GM19324 (cell line): Measurements from ENCODE around the gene SHROOM1.
A peak's percentile ranks its signal among the peaks of the same experiment; 100 is the strongest.

Experiments
- ATAC-seq: cut with Tn5 transposase; IDR thresholded peaks from one replicate; pipeline ENCODE4 v1.9.1; 2021; ENCODE audit warnings: mild to moderate bottlenecking, moderate library complexity; ENCODE audit not compliant: unreplicated experiment, low FRiP score

SHROOM1 gene

GRCh38 chr5:132782101-132782500 lies 48.3 kb downstream of the SHROOM1 start:
- ATAC-seq: no peak

GRCh38 chr5:132781029-132781428 lies 49.4 kb downstream of the SHROOM1 start:
- ATAC-seq: no peak

- ATAC-seq: no peak
Observed at GRCh38 chr5:132780577-132780976, 49.9 kb downstream of the SHROOM1 start.

GRCh38 chr5:132779961-132780360 lies 50.5 kb downstream of the SHROOM1 start:
- ATAC-seq: no peak

GRCh38 chr5:132778856-132779255 lies 51.6 kb downstream of the SHROOM1 start:
- no peak for ATAC-seq

GRCh38 chr5:132778129-132778528 lies 52.3 kb downstream of the SHROOM1 start:
- ATAC-seq: no peak

- ATAC-seq: peak; percentile 51
Observed at GRCh38 chr5:132777209-132778069, 53.0 kb downstream of the SHROOM1 start, which contains the start of gene SEPTIN8. SEPTIN8 (minus strand) TSS chr5:132777239; CDS start chr5:132777137, 102 bp downstream.

- ATAC-seq: peak; percentile 32
Observed at GRCh38 chr5:132776938-132777208, 53.6 kb downstream of the SHROOM1 start.

- no peak for ATAC-seq
Observed at GRCh38 chr5:132776131-132776937, 54.1 kb downstream of the SHROOM1 start.

GRCh38 chr5:132775476-132775961 lies 54.9 kb downstream of the SHROOM1 start:
- no peak for ATAC-seq

- no peak for ATAC-seq
Observed at GRCh38 chr5:132774896-132775295, 55.6 kb downstream of the SHROOM1 start.

- no peak for ATAC-seq
Observed at GRCh38 chr5:132774406-132774805, 56.0 kb downstream of the SHROOM1 start.

- no peak for ATAC-seq
Observed at GRCh38 chr5:132773601-132774355, 56.7 kb downstream of the SHROOM1 start.

GRCh38 chr5:132773114-132773513 lies 57.3 kb downstream of the SHROOM1 start:
- ATAC-seq: no peak

GRCh38 chr5:132772291-132773070 lies 58.0 kb downstream of the SHROOM1 start:
- no peak for ATAC-seq
